IPS-18a (cell line): ENCODE results near the gene MAP1LC3B2.

Experiments
- H3K27ac ChIP-seq: one replicate; pipeline ENCODE4 v1.5.1; 2013; ENCODE audit warnings: low read length
- H3K27me3 ChIP-seq: one replicate; pipeline ENCODE4 v1.6.1; 2013; ENCODE audit warnings: mild to moderate bottlenecking, low read length; ENCODE audit not compliant: control insufficient read depth, insufficient read depth
- H3K36me3 ChIP-seq: one replicate; pipeline ENCODE4 v1.6.1; 2013; ENCODE audit warnings: low read depth, low read length; ENCODE audit not compliant: control insufficient read depth
- H3K4me1 ChIP-seq: one replicate; pipeline ENCODE4 v1.6.1; 2013; ENCODE audit warnings: low read depth, low read length; ENCODE audit not compliant: control insufficient read depth
- H3K4me3 ChIP-seq: one replicate; pipeline ENCODE4 v1.5.1; 2013; ENCODE audit warnings: low read length
- H3K9ac ChIP-seq: one replicate; pipeline ENCODE4 v1.6.1; 2013; ENCODE audit warnings: mild to moderate bottlenecking, low read length, moderate library complexity
- H3K9me3 ChIP-seq: one replicate; pipeline ENCODE4 v1.6.1; 2013; ENCODE audit warnings: low read depth, low read length; ENCODE audit not compliant: control insufficient read depth

Gene MAP1LC3B2

DNA sequence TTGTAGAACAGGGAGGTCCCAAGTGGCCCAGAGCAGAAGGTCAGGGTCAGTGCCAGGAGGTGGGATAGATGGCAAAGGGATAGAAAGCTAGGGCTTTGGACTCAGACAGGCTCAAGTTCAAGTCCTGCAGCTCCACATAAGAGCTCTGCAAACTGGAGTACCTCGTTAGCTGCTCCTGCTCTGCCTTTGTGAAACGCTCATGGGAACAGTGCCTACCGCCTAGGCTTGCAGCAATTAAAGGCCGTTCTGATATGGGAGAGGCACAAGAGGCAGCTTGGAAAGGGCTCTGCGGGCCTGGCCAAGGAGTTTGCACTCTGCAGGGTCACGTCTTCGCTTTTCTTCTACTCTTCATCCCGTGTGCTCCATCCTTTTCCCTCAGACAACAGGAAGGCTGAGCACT lies 54.1 kb downstream of the MAP1LC3B2 start:
- H3K9ac ChIP-seq, result no peak overlapping the region
- H3K27me3 ChIP-seq, result no peaks in the 10 kb centered on the region
- H3K4me3 ChIP-seq, result no peak overlapping the region
- no peak overlapping the region for H3K27ac ChIP-seq
- peaks cover 15% of the 10 kb centered on the region for H3K4me1 ChIP-seq
- H3K9me3 ChIP-seq, result no peaks in the 10 kb centered on the region
- no peaks in the 10 kb centered on the region for H3K36me3 ChIP-seq

DNA sequence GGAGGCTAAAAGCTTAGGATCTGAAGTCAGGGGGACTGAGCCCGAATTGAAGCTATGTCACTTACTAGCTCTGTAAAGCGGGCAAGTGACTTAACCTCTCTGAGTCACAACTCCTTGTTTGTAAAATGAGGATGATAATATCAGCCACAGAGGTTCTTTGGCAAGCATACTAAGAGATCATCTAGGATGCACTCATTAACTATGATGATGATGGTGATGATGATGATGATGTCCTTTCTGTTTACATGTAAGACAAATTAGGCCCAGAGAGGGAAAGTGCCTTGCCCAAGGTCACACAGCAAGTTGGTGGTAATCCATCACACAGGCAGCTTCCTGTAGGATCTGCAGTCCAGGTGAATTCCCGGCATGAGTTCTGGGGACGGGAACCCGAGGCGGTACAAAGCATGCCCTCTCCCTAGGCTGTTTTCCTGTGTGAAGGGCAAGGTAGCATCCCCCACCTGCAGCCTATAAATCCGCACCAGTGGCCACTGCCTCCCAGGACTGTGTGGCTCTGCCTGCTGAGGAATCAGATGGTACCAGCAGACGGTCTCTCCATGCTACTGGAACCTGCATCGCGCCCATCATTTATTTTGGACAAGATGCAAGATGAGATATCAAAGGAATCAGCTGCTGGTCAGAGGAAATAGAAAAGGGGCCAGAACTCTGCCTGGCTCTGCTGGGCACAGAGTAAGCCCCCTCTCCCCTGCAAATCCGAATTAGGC lies 55.2 kb downstream of the MAP1LC3B2 start:
- Histone ChIP-seq H3K27ac (no peak overlapping the region), H3K9me3 (no peaks in the 10 kb centered on the region), H3K9ac (no peak overlapping the region), H3K4me1 (peaks cover 15% of the 10 kb centered on the region), H3K36me3 (no peaks in the 10 kb centered on the region), H3K27me3 (no peaks in the 10 kb centered on the region), H3K4me3 (no peak overlapping the region)

GRCh38 chr12:116615141-116615861 lies 56.1 kb downstream of the MAP1LC3B2 start:
- peaks cover 9% of the 10 kb centered on the region for H3K4me1 ChIP-seq
- H3K4me3 ChIP-seq, result no peak overlapping the region
- H3K27ac ChIP-seq, result no peak overlapping the region
- no peaks in the 10 kb centered on the region for H3K9me3 ChIP-seq
- H3K27me3 ChIP-seq, result no peaks in the 10 kb centered on the region
- H3K36me3 ChIP-seq, result no peaks in the 10 kb centered on the region
- H3K9ac ChIP-seq, result no peak overlapping the region

- Histone ChIP-seq H3K36me3 (no peaks in the 10 kb centered on the region), H3K27ac (no peak overlapping the region), H3K4me3 (no peak overlapping the region), H3K9me3 (no peaks in the 10 kb centered on the region), H3K27me3 (no peaks in the 10 kb centered on the region), H3K4me1 (peaks cover 9% of the 10 kb centered on the region), H3K9ac (no peak overlapping the region)
Observed at GRCh38 chr12:116616536-116617248, 57.5 kb downstream of the MAP1LC3B2 start.

DNA sequence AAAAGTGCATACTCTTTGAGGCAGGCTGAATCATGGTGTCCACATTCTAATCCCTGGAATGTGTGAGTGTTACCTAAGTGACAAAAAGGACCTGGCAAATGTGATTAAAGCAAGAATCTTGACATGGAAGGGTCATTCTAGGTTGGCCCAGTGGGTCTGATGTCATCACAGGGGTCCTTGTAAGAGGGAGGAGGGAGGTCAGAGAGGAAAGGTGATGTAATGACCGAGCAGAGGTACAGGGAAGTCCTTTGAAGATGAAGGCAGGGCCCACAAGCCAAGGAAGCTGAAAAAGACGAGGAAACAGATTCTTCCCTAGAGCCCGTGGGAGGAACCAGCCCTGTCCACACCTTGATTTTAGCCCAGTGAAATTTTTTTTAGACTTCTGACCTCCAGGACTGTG lies 60.1 kb downstream of the MAP1LC3B2 start:
- peaks cover 9% of the 10 kb centered on the region for H3K4me1 ChIP-seq
- H3K9ac ChIP-seq, result no peak overlapping the region
- H3K9me3 ChIP-seq, result no peaks in the 10 kb centered on the region
- H3K27ac ChIP-seq, result no peak overlapping the region
- no peaks in the 10 kb centered on the region for H3K27me3 ChIP-seq
- no peaks in the 10 kb centered on the region for H3K36me3 ChIP-seq
- H3K4me3 ChIP-seq, result no peak overlapping the region

DNA sequence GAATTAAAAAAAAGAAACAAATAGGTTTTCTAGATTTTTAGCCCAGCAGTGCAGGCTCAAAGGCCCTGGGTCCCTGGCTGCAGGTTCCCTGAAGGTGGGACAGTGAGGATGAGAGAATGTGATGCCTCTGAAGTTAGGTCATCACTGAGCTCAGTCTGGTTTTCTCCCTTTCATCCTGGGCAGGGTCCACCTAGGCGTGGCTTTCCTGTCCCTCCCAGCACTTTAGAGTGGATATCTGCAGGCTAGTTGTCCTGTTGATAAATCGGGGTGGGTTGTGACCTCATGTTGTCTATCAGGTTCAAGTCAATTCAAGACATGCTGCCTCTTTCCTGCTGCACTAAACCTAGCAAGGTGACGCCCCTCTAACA lies 60.9 kb downstream of the MAP1LC3B2 start:
- Histone ChIP-seq H3K9me3 (no peaks in the 10 kb centered on the region), H3K36me3 (no peaks in the 10 kb centered on the region), H3K27ac (no peak overlapping the region), H3K9ac (no peak overlapping the region), H3K27me3 (no peaks in the 10 kb centered on the region), H3K4me1 (peaks cover 9% of the 10 kb centered on the region), H3K4me3 (no peak overlapping the region)

DNA sequence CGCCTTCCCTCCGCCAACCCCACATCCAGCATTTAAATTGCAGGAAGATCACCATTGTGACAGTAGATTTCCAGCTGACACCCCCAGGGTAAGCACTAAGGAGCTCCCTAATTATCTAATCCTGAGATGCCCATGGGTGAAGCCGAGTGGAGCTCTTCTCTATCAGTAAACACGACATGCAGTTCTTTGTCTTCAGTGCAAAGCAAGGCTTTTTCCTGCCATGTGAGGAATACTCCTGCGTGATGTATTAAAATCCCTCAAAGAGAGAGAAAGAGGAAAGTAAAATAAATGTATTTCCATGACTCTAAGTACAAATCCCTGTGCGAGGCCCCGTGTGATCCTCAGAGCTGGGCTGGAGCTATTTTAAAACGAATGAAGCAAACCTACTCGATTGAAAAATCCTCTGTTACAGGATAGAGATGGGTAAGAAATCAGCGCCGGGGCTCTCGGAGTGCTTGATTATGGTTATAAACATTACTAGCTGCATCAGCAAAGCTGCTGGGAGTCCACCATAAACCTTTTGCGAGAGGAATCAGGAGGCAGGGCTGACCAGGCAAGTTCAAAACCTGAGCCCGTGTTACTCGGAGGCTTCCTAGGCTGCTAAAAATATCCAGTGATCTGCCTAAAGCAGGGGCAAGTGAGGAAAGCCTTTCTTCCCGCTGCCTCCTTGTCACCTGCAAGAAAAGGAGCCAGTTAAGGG lies 61.5 kb downstream of the MAP1LC3B2 start:
- H3K27ac ChIP-seq, result no peak overlapping the region
- no peak overlapping the region for H3K9ac ChIP-seq
- H3K4me3 ChIP-seq, result no peak overlapping the region
- peaks cover 9% of the 10 kb centered on the region for H3K4me1 ChIP-seq
- no peaks in the 10 kb centered on the region for H3K27me3 ChIP-seq
- no peaks in the 10 kb centered on the region for H3K9me3 ChIP-seq
- no peaks in the 10 kb centered on the region for H3K36me3 ChIP-seq

GRCh38 chr12:116621194-116621593 lies 62.0 kb downstream of the MAP1LC3B2 start:
- H3K36me3 ChIP-seq, result no peaks in the 10 kb centered on the region
- no peak overlapping the region for H3K27ac ChIP-seq
- no peak overlapping the region for H3K9ac ChIP-seq
- peaks cover 5% of the 10 kb centered on the region for H3K4me1 ChIP-seq
- H3K27me3 ChIP-seq, result no peaks in the 10 kb centered on the region
- no peak overlapping the region for H3K4me3 ChIP-seq
- H3K9me3 ChIP-seq, result no peaks in the 10 kb centered on the region

GRCh38 chr12:116624516-116624915 lies 65.3 kb downstream of the MAP1LC3B2 start:
- H3K36me3 ChIP-seq, result no peaks in the 10 kb centered on the region
- no peak overlapping the region for H3K27ac ChIP-seq
- no peaks in the 10 kb centered on the region for H3K27me3 ChIP-seq
- no peak overlapping the region for H3K4me3 ChIP-seq
- no peak overlapping the region for H3K9ac ChIP-seq
- no peaks in the 10 kb centered on the region for H3K9me3 ChIP-seq
- no peaks in the 10 kb centered on the region for H3K4me1 ChIP-seq

GRCh38 chr12:116626153-116626552 lies 67.0 kb downstream of the MAP1LC3B2 start:
- no peaks in the 10 kb centered on the region for H3K9me3 ChIP-seq
- no peak overlapping the region for H3K4me3 ChIP-seq
- H3K9ac ChIP-seq, result no peak overlapping the region
- H3K4me1 ChIP-seq, result no peaks in the 10 kb centered on the region
- no peaks in the 10 kb centered on the region for H3K36me3 ChIP-seq
- no peak overlapping the region for H3K27ac ChIP-seq
- H3K27me3 ChIP-seq, result no peaks in the 10 kb centered on the region
